ENCODE measurements around the gene PPP4C.

DNA sequence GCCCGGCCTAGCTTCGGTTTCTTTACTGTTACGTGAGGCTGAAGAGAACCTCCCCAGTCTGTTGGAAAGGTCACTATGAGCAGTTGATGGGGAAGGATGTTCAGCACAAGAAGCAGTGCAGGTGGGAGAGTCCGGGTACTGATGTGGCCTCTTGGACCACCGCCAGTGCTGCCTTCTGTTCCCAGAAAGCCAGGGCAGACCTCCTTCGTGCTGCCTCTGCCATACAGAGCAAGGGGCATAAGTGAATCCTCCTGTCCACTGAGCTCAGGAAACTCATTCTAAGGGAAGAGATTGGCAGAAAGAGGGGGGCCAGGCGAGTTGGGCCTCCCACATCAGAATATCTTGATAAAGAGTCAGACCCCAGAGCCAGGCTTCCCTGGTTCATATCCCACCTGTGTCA, 3.7 kb downstream of the PPP4C start:
- TF ChIP-seq POLR2A (IDR thresholded peaks at IDR 0.05; ENCODE audit: low read length) (no peak), GATA1 (IDR thresholded peaks at IDR 0.05; ENCODE audit: low read depth, low read length) (no peak)

Data from erythroblast (primary cell).